Measurements from ENCODE around the gene ID2. TPM values are rescaled to one million over a fixed set of nuclear protein-coding genes. Genes with fewer than 3 reads are reported as not detected.

Gene ID2
- total and polyA plus RNA-seq, 2 of the 13 experiments (the other 11 are each of a cell fraction or from before 2014, with no cell fraction given): 214 to 719 TPM

GRCh38 chr2:8659092-8659734 lies 22.6 kb upstream of the ID2 start (continued):
- TF ChIP-seq FOXP4 (CRISPR knock-in tag; IDR thresholded peaks at IDR 0.05) (peak; percentile 45; the same call in 1 of the 2 replicates), SP140L (CRISPR knock-in tag; IDR thresholded peaks at IDR 0.05; ENCODE audit: borderline replicate concordance) (no peak), ZNF235 (CRISPR knock-in tag; IDR thresholded peaks at IDR 0.05; ENCODE audit: borderline replicate concordance) (no peak), IKZF5 (CRISPR knock-in tag; IDR thresholded peaks at IDR 0.05) (peak; percentile 32; the same call in 1 of the 2 replicates), DBP (CRISPR knock-in tag; IDR thresholded peaks at IDR 0.05; ENCODE audit: not compliant biosample characterization) (no peak), CBFB (CRISPR knock-in tag; IDR thresholded peaks at IDR 0.05) (0 out of 2 replicates have a peak, but pooled peaks have one; percentile 53), TCF7 (IDR thresholded peaks at IDR 0.05; ENCODE audit: low read depth) (no peak), ZNF766 (CRISPR knock-in tag; IDR thresholded peaks at IDR 0.05; ENCODE audit: borderline replicate concordance) (peak; percentile 42; the same call in 1 of the 2 replicates), MXD3 (CRISPR knock-in tag; IDR thresholded peaks at IDR 0.05) (0 out of 2 replicates have a peak, but pooled peaks have one; percentile 22), ZNF292 (CRISPR knock-in tag; IDR thresholded peaks at IDR 0.05; ENCODE audit: borderline replicate concordance, low read depth) (no peak), DMTF1 (CRISPR knock-in tag; IDR thresholded peaks at IDR 0.05) (no peak), ZBTB38 (CRISPR knock-in tag; IDR thresholded peaks at IDR 0.05) (0 out of 2 replicates have a peak, but pooled peaks have one; percentile 15), NRL (CRISPR knock-in tag; IDR thresholded peaks at IDR 0.05; ENCODE audit: borderline replicate concordance) (no peak), THAP11 (CRISPR knock-in tag; IDR thresholded peaks at IDR 0.05) (no peak), ZNF558 (CRISPR knock-in tag; IDR thresholded peaks at IDR 0.05; ENCODE audit: borderline replicate concordance) (no peak), PHF5A (CRISPR knock-in tag; IDR thresholded peaks at IDR 0.05; ENCODE audit: low read depth, unreplicated experiment) (no peak), LCORL (IDR thresholded peaks at IDR 0.05) (no peak), LCORL (CRISPR knock-in tag; IDR thresholded peaks at IDR 0.05) (peak; percentile 90), MAX (IDR thresholded peaks at IDR 0.05) (peak; percentile 70), ZNF276 (CRISPR knock-in tag; IDR thresholded peaks at IDR 0.05; ENCODE audit: low read depth) (0 out of 2 replicates have a peak, but pooled peaks have one; percentile 62), IRF2 (CRISPR knock-in tag; IDR thresholded peaks at IDR 0.05) (0 out of 2 replicates have a peak, but pooled peaks have one; percentile 13)

All from HepG2 (cell line).